HCT116 (cell line): Measurements from ENCODE around the gene WSB1. TPM values are rescaled to one million over a fixed set of nuclear protein-coding genes. Genes with fewer than 3 reads are reported as not detected.

Experiments
- ATAC-seq: fragments of 200-7000 bp; cut with Tn5 transposase; 2 replicates; pipeline ENCODE4 v1.9.1; 2020; ENCODE audit warnings: mild to moderate bottlenecking, moderate library complexity
- BruUV-seq: library from RNA; stranded (reverse); fragments of 400-500 nt; replicated peaks from 2 replicates; lab custom pipeline; 2021; lab: Mats Ljungman, UMichigan
- CTCF ChIA-PET: fragments of 300-600 bp; sonication (Branson Sonifier 250); formaldehyde crosslinking; loops from one replicate; lab custom pipeline; 2021; ENCODE audit warnings: antibody characterized with exemption; lab: Charles Lee
- POLR2A ChIA-PET: fragments of 300-600, 350-600 bp; sonication (Branson Sonifier 250); formaldehyde crosslinking; loops from one replicate; lab custom pipeline; 2021; ENCODE audit warnings: antibody characterized with exemption; lab: Charles Lee
- RAD21 ChIA-PET, 2 experiments: fragments of 300-600 bp; sonication (Branson Sonifier 250); formaldehyde crosslinking; loops; one replicate each; lab custom pipeline; 2023; ENCODE audit warnings: low total read pairs in 2 of 2; ENCODE audit not compliant: uncharacterized antibody in 2 of 2, unreplicated experiment in 2 of 2, low non-redundant PET in 1 of 2; lab: Charles Lee
- DNase-seq: peaks from one replicate; pipeline ENCODE4 v3.0.0-alpha.2; 2010; ENCODE audit warnings: low read depth, low spot score
- H2AFZ ChIP-seq: fragments of 200-600 bp; shearing (Covaris generic), sonication (generic); 2 replicates; pipeline ENCODE4 v1.6.1; 2017; ENCODE audit warnings: low read depth, mixed run types, mixed read lengths, antibody characterized with exemption, low read length; ENCODE audit not compliant: poor library complexity, severe bottlenecking
- H3K27ac ChIP-seq: 2 replicates; pipeline ENCODE4 v1.5.1; 2012; ENCODE audit warnings: low read depth, low read length
- H3K27me3 ChIP-seq: fragments of 200-600 bp; sonication (generic); 2 replicates; pipeline ENCODE4 v1.6.1; 2016; ENCODE audit warnings: mixed run types, low read length, mixed read lengths; ENCODE audit not compliant: insufficient read depth
- H3K36me3 ChIP-seq, 2 experiments: fragments of 200-500 bp in 1 of 2; fragments of 200-600 bp in 1 of 2; sonication (Bioruptor generic) in 1 of 2; sonication (generic) in 1 of 2; 2 replicates each; pipeline versions ENCODE4 v1.5.1 to v1.6.1; 2014 to 2016; ENCODE audit warnings: low read length in 2 of 2, inconsistent platforms in 1 of 2, mixed read lengths in 1 of 2, mixed run types in 1 of 2; ENCODE audit not compliant: insufficient read depth in 2 of 2, control insufficient read depth in 1 of 2
- H3K4me1 ChIP-seq, 2 experiments: fragments of 200-600 bp in 1 of 2; sonication (generic) in 1 of 2; 2 replicates each; pipeline versions ENCODE4 v1.5.1 to v1.6.1; 2012 to 2017; ENCODE audit warnings: low read length in 2 of 2, inconsistent platforms in 1 of 2, mild to moderate bottlenecking in 1 of 2, mixed read lengths in 1 of 2, mixed run types in 1 of 2, moderate library complexity in 1 of 2; ENCODE audit not compliant: insufficient read depth in 2 of 2, control insufficient read depth in 1 of 2
- H3K4me2 ChIP-seq: fragments of 200-600 bp; sonication (generic); 2 replicates; pipeline ENCODE4 v1.6.1; 2017; ENCODE audit warnings: mixed run types, low read length, mixed read lengths
- H3K4me3 ChIP-seq, 2 experiments: fragments of 200-600 bp in 1 of 2; sonication (generic) in 1 of 2; replicated peaks in 1 of 2; 2 replicates each; pipeline ENCODE4 v1.5.1; 2011 to 2016; ENCODE audit warnings: low read length in 2 of 2, control low read depth in 1 of 2, low read depth in 1 of 2, mild to moderate bottlenecking in 1 of 2, mixed read lengths in 1 of 2, mixed run types in 1 of 2
- H3K79me2 ChIP-seq: fragments of 200-600 bp; sonication (generic); 2 replicates; pipeline ENCODE4 v1.6.1; 2017; ENCODE audit warnings: mild to moderate bottlenecking, mixed run types, low read length, moderate library complexity, mixed read lengths; ENCODE audit not compliant: insufficient read depth
- H3K9ac ChIP-seq: fragments of 200-600 bp; sonication (generic); 2 replicates; pipeline ENCODE4 v1.6.1; 2016; ENCODE audit warnings: low read length, mixed read lengths
- H3K9me2 ChIP-seq: fragments of 200-600 bp; sonication (generic), shearing (Covaris generic); 2 replicates; pipeline ENCODE4 v1.6.1; 2017; ENCODE audit warnings: mixed run types, mild to moderate bottlenecking, moderate library complexity; ENCODE audit not compliant: insufficient read depth
- H3K9me3 ChIP-seq, 2 experiments: fragments of 200-500 bp in 1 of 2; fragments of 200-600 bp in 1 of 2; sonication (Bioruptor generic) in 1 of 2; sonication (generic) in 1 of 2; 2 replicates each; pipeline ENCODE4 v1.6.1; 2014 to 2017; ENCODE audit warnings: low read length in 2 of 2, mixed read lengths in 2 of 2, inconsistent platforms in 1 of 2, low read depth in 1 of 2, mild to moderate bottlenecking in 1 of 2, mixed run types in 1 of 2, moderate library complexity in 1 of 2; ENCODE audit not compliant: control insufficient read depth in 1 of 2, insufficient read depth in 1 of 2
- H4K20me1 ChIP-seq: fragments of 200-600 bp; sonication (generic), shearing (Covaris generic); 2 replicates; pipeline ENCODE4 v1.6.1; 2017; ENCODE audit warnings: mixed run types, mild to moderate bottlenecking, moderate library complexity; ENCODE audit not compliant: insufficient read depth
- ATF3 ChIP-seq: IDR thresholded peaks from 2 replicates; pipeline ENCODE4 v1.6.1; 2012
- CBX3 ChIP-seq: IDR thresholded peaks from 2 replicates; pipeline ENCODE4 v1.6.1; 2012; ENCODE audit warnings: low read depth
- CTCF ChIP-seq, 3 experiments: fragments of 200-600 bp in 1 of 3; sonication (generic) in 1 of 3; IDR thresholded peaks in 2 of 3; conservative IDR thresholded peaks in 1 of 3; 2 replicates each; pipeline ENCODE4 v1.5.1; 2012 to 2017; ENCODE audit warnings: low read depth in 2 of 3, low read length in 2 of 3, antibody characterized with exemption in 1 of 3, borderline replicate concordance in 1 of 3, control low read depth in 1 of 3, mild to moderate bottlenecking in 1 of 3, mixed read lengths in 1 of 3, mixed run types in 1 of 3, moderate library complexity in 1 of 3; ENCODE audit not compliant: insufficient read depth in 1 of 3
- EGR1 ChIP-seq: IDR thresholded peaks from 2 replicates; pipeline ENCODE4 v1.6.1; 2012; ENCODE audit warnings: low read depth
- FOSL1 ChIP-seq: IDR thresholded peaks from 2 replicates; pipeline ENCODE4 v1.6.1; 2012; ENCODE audit warnings: low read depth
- JUND ChIP-seq: IDR thresholded peaks from 2 replicates; pipeline ENCODE4 v1.6.1; 2012
- MAX ChIP-seq: IDR thresholded peaks from 2 replicates; pipeline ENCODE4 v1.6.1; 2012
- POLR2A ChIP-seq: IDR thresholded peaks from 2 replicates; pipeline ENCODE4 v1.7.0; 2011; ENCODE audit warnings: borderline replicate concordance; ENCODE audit not compliant: insufficient read depth, insufficient read length; ENCODE audit errors: extremely low read depth
- POLR2AphosphoS5 ChIP-seq: IDR thresholded peaks from 2 replicates; pipeline ENCODE4 v1.6.1; 2011; ENCODE audit warnings: mild to moderate bottlenecking, low read depth, low read length, moderate library complexity
- SP1 ChIP-seq: IDR thresholded peaks from 2 replicates; pipeline ENCODE4 v1.6.1; 2012; ENCODE audit warnings: low read depth
- SRF ChIP-seq: IDR thresholded peaks from 2 replicates; pipeline ENCODE4 v1.6.1; 2012; ENCODE audit warnings: low read depth
- ZBTB33 ChIP-seq: IDR thresholded peaks from 2 replicates; pipeline ENCODE4 v1.6.1; 2011; ENCODE audit warnings: mild to moderate bottlenecking, low read length, moderate library complexity; ENCODE audit not compliant: insufficient replicate concordance; ENCODE audit errors: extremely low read depth
- intact Hi-C: fragments of 100-400 bp; cut with micrococcal nuclease; formaldehyde crosslinking; loops from 2 replicates; pipeline ENCODE4 v1.10.0; 2022
- total RNA-seq: library from RNA; stranded (reverse); gene quantifications from one replicate; pipeline ENCODE4 v1.2.1, GENCODE V29; 2021; ENCODE audit not compliant: unreplicated experiment

Gene WSB1
- total RNA-seq, 1 experiment from 2014 or later, result 88.0 TPM

- ChIA-PET RAD21 (no interaction called here), POLR2A (interaction anchor here (0.6 to 1.8 kb wide), 2 partner anchors 26 to 68 kb away, joined by 3 to 4 read pairs; partner anchors contain the start of gene WSB1), CTCF (no interaction called here)
- Histone ChIP-seq H3K9me2 (no peaks in the 10 kb centered on the region), H3K9me3 (no peaks in the 10 kb centered on the region), H3K9ac (no peak overlapping the region), H3K79me2 (no peaks in the 10 kb centered on the region), H3K4me3 (no peak overlapping the region), H2AFZ (no peak overlapping the region), H3K36me3 (no peaks in the 10 kb centered on the region), H4K20me1 (no peaks in the 10 kb centered on the region), H3K27me3 (no peaks in the 10 kb centered on the region), H3K4me2 (no peak overlapping the region), H3K4me1 (no peaks in the 10 kb centered on the region), H3K27ac (no peak overlapping the region)
- DNase-seq, result no peak
- no TSS peak for BruUV-seq
- TF ChIP-seq POLR2A (no peak), ZBTB33 (no peak), FOSL1 (no peak), EGR1 (no peak), JUND (no peak), MAX (no peak), CTCF (IDR thresholded peaks at IDR 0.05 in 2 of 3, conservative IDR thresholded peaks at IDR 0.05 in 1 of 3; ENCODE audit: borderline replicate concordance in 1 of 3, insufficient read depth in 1 of 3, low read depth in 2 of 3, low read length in 2 of 3) (no peak), SP1 (no peak), SRF (no peak), CBX3 (no peak), ATF3 (no peak), POLR2AphosphoS5 (no peak)
- no peak for ATAC-seq
- intact Hi-C loops, result no loop called here
Observed at GRCh38 chr17:27268394-27269085, 25.4 kb upstream of the WSB1 start.
